Measurements from ENCODE around the gene PDLIM5.

Gene PDLIM5

GRCh38 chr4:94428884-94429283 is 22.9 kb upstream of the PDLIM5 start:
- no peak for DNase-seq

- no peak for DNase-seq
Observed at GRCh38 chr4:94430406-94430805, 21.3 kb upstream of the PDLIM5 start.

GRCh38 chr4:94431388-94431787 is 20.4 kb upstream of the PDLIM5 start:
- DNase-seq = no peak

- DNase-seq = no peak
Observed at GRCh38 chr4:94434505-94434904, 17.2 kb upstream of the PDLIM5 start.

GRCh38 chr4:94435874-94436273 is 15.9 kb upstream of the PDLIM5 start:
- DNase-seq = no peak

- DNase-seq = no peak
Observed at GRCh38 chr4:94436512-94436911, 15.2 kb upstream of the PDLIM5 start.

GRCh38 chr4:94439606-94440005 is 12.1 kb upstream of the PDLIM5 start:
- DNase-seq = no peak

GRCh38 chr4:94441838-94442237 is 9.9 kb upstream of the PDLIM5 start:
- DNase-seq = no peak

GRCh38 chr4:94442251-94442650 is 9.5 kb upstream of the PDLIM5 start:
- no peak for DNase-seq

- no peak for DNase-seq
Observed at GRCh38 chr4:94446386-94446785, 5.4 kb upstream of the PDLIM5 start.

- no peak for DNase-seq
Observed at GRCh38 chr4:94447754-94448411, 3.9 kb upstream of the PDLIM5 start.

GRCh38 chr4:94448815-94449375 is 2.8 kb upstream of the PDLIM5 start:
- no peak for DNase-seq

GRCh38 chr4:94451051-94451694 is 569 bp upstream of the PDLIM5 start:
- no peak for DNase-seq

- DNase-seq = peak; percentile 34
Observed at GRCh38 chr4:94452476-94453371, 982 bp downstream of the PDLIM5 start.

- no peak for DNase-seq
Observed at GRCh38 chr4:94453391-94453963, 1.7 kb downstream of the PDLIM5 start.

- DNase-seq = no peak
Observed at GRCh38 chr4:94454405-94454804, 2.7 kb downstream of the PDLIM5 start.

GRCh38 chr4:94455081-94455480 is 3.3 kb downstream of the PDLIM5 start:
- no peak for DNase-seq

GRCh38 chr4:94457692-94458106 is 6.0 kb downstream of the PDLIM5 start:
- DNase-seq = peak; percentile 5

GRCh38 chr4:94458682-94459081 is 6.9 kb downstream of the PDLIM5 start:
- DNase-seq = no peak

- no peak for DNase-seq
Observed at GRCh38 chr4:94459462-94460161, 7.9 kb downstream of the PDLIM5 start.

GRCh38 chr4:94461506-94461905 is 9.8 kb downstream of the PDLIM5 start:
- DNase-seq = no peak

- no peak for DNase-seq
Observed at GRCh38 chr4:94462572-94462971, 10.8 kb downstream of the PDLIM5 start.
